Stomach (tissue), 9 donors: ENCODE measurements around the gene ANKRD11. TPM values are rescaled to one million over a fixed set of nuclear protein-coding genes. Genes with fewer than 3 reads are reported as not detected.

Experiments
- DNase-seq, 2 donors: peaks; one replicate each; pipeline versions ENCODE4 v3.0.0 to v3.0.0-alpha.2; 2013 to 2019
- H3K27ac ChIP-seq, 5 donors: fragments of 200-600 bp in 4 of 5; sonication (generic) in 4 of 5; one replicate each; pipeline ENCODE4 v1.5.1; 2013 to 2019; ENCODE audit warnings: mild to moderate bottlenecking in 1 of 5, moderate library complexity in 1 of 5
- H3K27me3 ChIP-seq, 3 donors: fragments of 200-600 bp; sonication (generic); one replicate each; pipeline ENCODE4 v1.5.1; 2017 to 2019; ENCODE audit warnings: mixed run types in 1 of 3
- H3K36me3 ChIP-seq, 4 donors: fragments of 200-600 bp; sonication (generic); 1 replicate in 3 of 4; 2 replicates in 1 of 4; pipeline ENCODE4 v1.5.1; 2016 to 2019
- H3K4me1 ChIP-seq, 4 donors: fragments of 200-600 bp; sonication (generic); one replicate each; pipeline ENCODE4 v1.5.1; 2016 to 2019
- H3K4me3 ChIP-seq, 4 donors: fragments of 200-600 bp; sonication (generic) in 3 of 4; one replicate each; pipeline ENCODE4 v1.5.1; 2016 to 2019; ENCODE audit warnings: mild to moderate bottlenecking in 1 of 4
- H3K9me3 ChIP-seq, 4 donors: fragments of 200-600 bp; sonication (generic); one replicate each; pipeline ENCODE4 v1.5.1; 2016 to 2019
- EP300 ChIP-seq: sonication (generic); formaldehyde crosslinking; IDR thresholded peaks from one replicate; pipeline ENCODE4 v1.6.1; 2017; ENCODE audit warnings: antibody characterized with exemption
- POLR2A ChIP-seq, 4 donors: fragments of 450-650 bp; IDR thresholded peaks; one replicate each; pipeline ENCODE4 v1.6.1; 2016; ENCODE audit warnings: antibody characterized with exemption in 4 of 4, control low read depth in 2 of 4, mild to moderate bottlenecking in 1 of 4, moderate library complexity in 1 of 4
- POLR2AphosphoS5 ChIP-seq, 3 donors: sonication (generic); formaldehyde crosslinking; IDR thresholded peaks; one replicate each; pipeline ENCODE4 v1.6.1; 2016; ENCODE audit warnings: antibody characterized with exemption in 3 of 3
- WGBS, 5 donors: extraction: QIAGEN DNeasy Blood & Tissue Kit in 3 of 5; methylation state at CpG; one replicate each; pipeline versions ENCODE4 v1.1.5 to v1.1.7; 2013 to 2018; 5-methylcytosine and 5-hydroxymethylcytosine counted together
- intact Hi-C: fragments of 100-400 bp; cut with DNase I; formaldehyde crosslinking; loops from one replicate; pipeline ENCODE4 v1.15.1; 2023; ENCODE audit warnings: low total_unique reads
- polyA plus RNA-seq, 3 donors: library from polyadenylated mRNA; stranded (reverse); fragments of 200-250 nt; gene quantifications; one replicate each; pipeline ENCODE4 v1.2.3, GENCODE V29; 2013
- total RNA-seq, 5 donors: library from RNA; depleted of rRNA; stranded (reverse); fragments of >200 nt; gene quantifications; one replicate each; pipeline versions ENCODE4 v1.1.0 to v1.2.3, GENCODE V29; 2014 to 2016
- TF ChIP-seq, protein P1 (sequence below), 7 experiments: fragments of 450-650 bp in 4 of 7; fragments of 200-600 bp in 3 of 7; sonication (generic) in 3 of 7; IDR thresholded peaks; one replicate each; pipeline ENCODE4 v1.5.1; 2016 to 2019; ENCODE audit warnings: antibody characterized with exemption in 7 of 7, control low read depth in 2 of 7, mild to moderate bottlenecking in 1 of 7
- donor health status: healthy with polysubstance abuse.
- donor health status: Bipolar disorder and iron deficiency.
- donor health status: healthy.

Gene ANKRD11
- total and polyA plus RNA-seq, 8 donors, result 25.4 to 350 (median 88.7) TPM

DNA sequence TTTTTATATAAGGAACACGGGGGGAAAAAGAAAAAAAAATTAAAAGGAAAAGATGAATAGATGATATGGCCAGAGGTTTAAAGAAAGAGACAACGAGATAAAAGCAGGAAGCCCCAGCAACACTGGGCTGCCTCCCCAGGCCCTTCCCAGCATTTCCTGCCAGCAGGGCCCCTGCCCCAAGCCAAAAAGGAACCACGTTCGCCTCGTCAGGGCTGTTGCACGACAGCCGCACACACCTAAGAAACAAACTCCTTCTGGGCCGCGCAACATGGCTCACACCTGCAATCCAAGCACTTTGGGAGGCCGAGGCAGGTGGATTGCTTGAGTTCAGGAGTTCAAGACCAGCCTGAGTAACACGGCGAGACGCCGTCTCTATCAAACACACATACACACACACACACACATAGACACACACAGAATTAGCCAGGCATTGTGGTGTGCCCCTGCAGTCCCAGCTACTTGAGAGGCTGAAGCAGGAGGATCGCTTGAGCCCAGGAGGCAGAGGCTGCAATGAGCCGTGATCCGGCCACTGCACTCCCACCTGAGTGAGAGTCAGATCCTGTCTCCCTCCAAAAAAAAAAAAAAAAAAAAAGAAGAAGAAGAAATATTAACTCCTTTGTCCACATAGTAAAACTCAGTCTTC is 83.0 kb downstream of the ANKRD11 start:
- WGBS, 5 donors, result 52 to 62% (median 60%) methylated on average over 10 to 17 of the region's 17 CpGs
- H3K9me3 ChIP-seq, result no peaks in the 10 kb centered on the region
- no peaks in the 10 kb centered on the region for H3K27me3 ChIP-seq
- DNase-seq, result no peak
- peak overlapping the region in 2 of 5 donors; percentile 17 to 75 for H3K27ac ChIP-seq
- H3K4me3 ChIP-seq, result no peak overlapping the region
- TF ChIP-seq POLR2AphosphoS5 (IDR thresholded peaks at IDR 0.05) (no peak), POLR2A (IDR thresholded peaks at IDR 0.05) (no peak), EP300 (no peak)
- TF ChIP-seq, protein P1, sequence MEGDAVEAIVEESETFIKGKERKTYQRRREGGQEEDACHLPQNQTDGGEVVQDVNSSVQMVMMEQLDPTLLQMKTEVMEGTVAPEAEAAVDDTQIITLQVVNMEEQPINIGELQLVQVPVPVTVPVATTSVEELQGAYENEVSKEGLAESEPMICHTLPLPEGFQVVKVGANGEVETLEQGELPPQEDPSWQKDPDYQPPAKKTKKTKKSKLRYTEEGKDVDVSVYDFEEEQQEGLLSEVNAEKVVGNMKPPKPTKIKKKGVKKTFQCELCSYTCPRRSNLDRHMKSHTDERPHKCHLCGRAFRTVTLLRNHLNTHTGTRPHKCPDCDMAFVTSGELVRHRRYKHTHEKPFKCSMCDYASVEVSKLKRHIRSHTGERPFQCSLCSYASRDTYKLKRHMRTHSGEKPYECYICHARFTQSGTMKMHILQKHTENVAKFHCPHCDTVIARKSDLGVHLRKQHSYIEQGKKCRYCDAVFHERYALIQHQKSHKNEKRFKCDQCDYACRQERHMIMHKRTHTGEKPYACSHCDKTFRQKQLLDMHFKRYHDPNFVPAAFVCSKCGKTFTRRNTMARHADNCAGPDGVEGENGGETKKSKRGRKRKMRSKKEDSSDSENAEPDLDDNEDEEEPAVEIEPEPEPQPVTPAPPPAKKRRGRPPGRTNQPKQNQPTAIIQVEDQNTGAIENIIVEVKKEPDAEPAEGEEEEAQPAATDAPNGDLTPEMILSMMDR (IDR thresholded peaks at IDR 0.05), result no peak
- H3K36me3 ChIP-seq, result no peaks in the 10 kb centered on the region
- intact Hi-C loops, result no loop called here
- peaks cover 72 to 98% (median 90%) of the 10 kb centered on the region in 4 donors for H3K4me1 ChIP-seq

DNA sequence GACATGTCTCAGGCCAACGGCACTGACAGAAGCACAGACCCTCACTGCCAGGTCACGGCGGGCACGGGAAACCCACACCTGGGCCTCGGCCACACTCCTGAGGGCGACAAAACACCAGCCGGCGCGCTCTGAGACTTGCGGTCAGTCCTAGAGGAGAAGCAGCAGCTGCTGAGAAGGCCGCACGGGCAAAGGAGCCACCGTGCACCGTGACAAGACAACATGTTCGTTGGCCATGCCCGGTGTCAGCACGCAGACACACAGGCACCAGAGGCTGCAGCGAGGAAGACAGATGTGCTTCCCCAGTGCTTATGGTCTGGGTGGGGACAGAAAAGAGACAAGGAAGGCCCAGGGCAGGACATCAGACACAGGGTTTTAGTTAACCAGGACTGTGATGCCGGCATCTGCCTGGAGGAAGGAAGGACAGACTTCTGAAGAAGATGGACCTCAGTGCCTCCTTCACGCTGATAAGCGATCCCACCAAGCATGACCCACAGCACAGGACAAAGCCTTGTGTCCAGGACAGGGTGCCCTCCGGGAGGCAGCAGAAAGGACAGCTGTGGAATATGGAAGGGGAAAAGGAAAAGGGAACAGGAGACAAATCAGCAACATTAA is 84.0 kb downstream of the ANKRD11 start:
- no peaks in the 10 kb centered on the region for H3K36me3 ChIP-seq
- intact Hi-C loops, result no loop called here
- no peaks in the 10 kb centered on the region for H3K27me3 ChIP-seq
- WGBS, 5 donors, result 80 to 88% (median 84%) methylated on average over 21 to 22 of the region's 22 CpGs
- no peaks in the 10 kb centered on the region for H3K9me3 ChIP-seq
- no peak overlapping the region for H3K4me3 ChIP-seq
- TF ChIP-seq, protein P1 (IDR thresholded peaks at IDR 0.05), result no peak
- TF ChIP-seq EP300 (no peak), POLR2A (IDR thresholded peaks at IDR 0.05) (no peak), POLR2AphosphoS5 (IDR thresholded peaks at IDR 0.05) (no peak)
- DNase-seq, result no peak
- H3K27ac ChIP-seq, result peak overlapping the region in 1 of 5 donors; percentile 75
- peaks cover 66 to 100% (median 88%) of the 10 kb centered on the region in 4 donors for H3K4me1 ChIP-seq

DNA sequence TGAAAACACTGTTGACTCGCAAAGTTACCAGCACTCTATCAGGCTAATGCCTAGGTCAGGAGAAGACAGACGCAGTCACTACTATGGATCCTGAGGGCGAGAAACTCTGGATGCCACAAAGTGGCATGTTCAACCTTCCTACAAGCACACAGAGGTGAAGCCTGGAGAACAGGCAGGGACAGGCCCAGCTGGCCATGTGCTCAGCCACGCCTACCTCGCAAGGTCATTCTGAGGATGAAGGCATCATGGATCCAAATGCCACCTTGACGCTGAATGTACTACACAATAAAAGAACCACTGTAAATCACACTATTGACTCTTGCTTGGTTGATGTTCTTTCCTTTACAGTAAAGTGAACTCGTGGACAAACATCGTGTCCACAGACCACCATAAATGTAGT is 85.8 kb downstream of the ANKRD11 start:
- Histone ChIP-seq H3K36me3 (no peaks in the 10 kb centered on the region), H3K4me1 (peaks cover 48 to 90% (median 75%) of the 10 kb centered on the region in 4 donors), H3K27ac (peak overlapping the region in 3 of 5 donors; percentile 0 to 75 (median 20)), H3K27me3 (no peaks in the 10 kb centered on the region), H3K4me3 (no peak overlapping the region), H3K9me3 (no peaks in the 10 kb centered on the region)
- intact Hi-C loops, result no loop called here
- DNase-seq, result peak; percentile 51 to 71
- TF ChIP-seq, protein P1 (IDR thresholded peaks at IDR 0.05), result no peak
- peak in 1 of 3 donors; percentile 37 for TF ChIP-seq POLR2AphosphoS5 (IDR thresholded peaks at IDR 0.05)
- WGBS, 5 donors, result 72 to 84% (median 76%) methylated on average over 8 of the region's 8 CpGs

DNA sequence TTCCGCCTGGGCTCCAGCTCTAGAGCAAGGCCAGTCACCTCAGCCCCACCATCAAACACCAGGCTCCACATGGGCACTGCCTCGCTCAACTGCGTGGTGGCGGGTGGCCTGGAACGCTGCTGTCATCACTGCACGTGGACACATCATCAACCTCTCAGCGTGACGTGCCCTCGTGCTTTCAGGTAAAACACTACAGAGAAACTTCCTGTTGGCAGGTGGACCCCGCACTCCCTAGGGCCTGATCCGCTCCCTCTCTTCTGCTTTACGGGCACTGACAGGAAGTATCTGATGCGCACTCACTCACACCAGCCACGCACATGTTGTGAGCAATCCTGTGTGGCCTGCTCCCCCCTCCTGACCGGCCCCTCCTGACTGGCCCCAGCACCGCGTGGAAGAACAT is 87.4 kb downstream of the ANKRD11 start:
- H3K4me3 ChIP-seq, result no peak overlapping the region
- peak overlapping the region in 1 of 5 donors; percentile 55 for H3K27ac ChIP-seq
- TF ChIP-seq, protein P1 (IDR thresholded peaks at IDR 0.05), result no peak
- TF ChIP-seq POLR2A (IDR thresholded peaks at IDR 0.05) (no peak), EP300 (no peak), POLR2AphosphoS5 (IDR thresholded peaks at IDR 0.05) (no peak)
- intact Hi-C loops, result no loop called here
- DNase-seq, result no peak
- H3K9me3 ChIP-seq, result no peaks in the 10 kb centered on the region
- H3K27me3 ChIP-seq, result no peaks in the 10 kb centered on the region
- peaks cover 32 to 87% (median 62%) of the 10 kb centered on the region in 4 donors for H3K4me1 ChIP-seq
- 81 to 87% (median 86%) methylated on average over 17 of the region's 17 CpGs for WGBS, 5 donors
- H3K36me3 ChIP-seq, result no peaks in the 10 kb centered on the region
